Uterus (tissue), 4 donors: ENCODE measurements around the gene GNA14. TPM values are rescaled to one million over a fixed set of nuclear protein-coding genes. Genes with fewer than 3 reads are reported as not detected.
A peak's percentile ranks its signal among the peaks of the same experiment; 100 is the strongest.

Experiments
- DNase-seq, 2 donors: peaks; one replicate each; pipeline ENCODE4 v3.0.0-alpha.2; 2019 to 2020
- H3K27ac ChIP-seq, 2 donors: fragments of 200-600 bp; sonication (generic); 1 replicate in 1 of 2; 2 replicates in 1 of 2; pipeline ENCODE4 v1.5.1; 2016 to 2018
- H3K27me3 ChIP-seq, 2 donors: fragments of 200-600 bp; sonication (generic); one replicate each; pipeline ENCODE4 v1.5.1; 2018 to 2019; ENCODE audit warnings: control low read depth in 1 of 2
- H3K36me3 ChIP-seq, 2 donors: fragments of 200-600 bp; sonication (generic); one replicate each; pipeline ENCODE4 v1.5.1; 2019; ENCODE audit warnings: control low read depth in 1 of 2
- H3K4me1 ChIP-seq, 2 donors: fragments of 200-600 bp; sonication (generic); one replicate each; pipeline ENCODE4 v1.5.1; 2018 to 2019; ENCODE audit warnings: control low read depth in 1 of 2
- H3K4me3 ChIP-seq, 2 donors: fragments of 200-600 bp; sonication (generic); 1 replicate in 1 of 2; 2 replicates in 1 of 2; pipeline ENCODE4 v1.5.1; 2018 to 2019; ENCODE audit warnings: mild to moderate bottlenecking in 1 of 2
- H3K9me3 ChIP-seq, 2 donors: fragments of 200-600 bp; sonication (generic); one replicate each; pipeline ENCODE4 v1.5.1; 2019; ENCODE audit warnings: control low read depth in 1 of 2
- CTCF ChIP-seq, 4 experiments: fragments of 200-600 bp in 2 of 4; fragments of 450-650 bp in 2 of 4; sonication (generic) in 2 of 4; IDR thresholded peaks; one replicate each; pipeline ENCODE4 v1.5.1; 2016 to 2019; ENCODE audit warnings: antibody characterized with exemption in 4 of 4, mild to moderate bottlenecking in 2 of 4, moderate library complexity in 1 of 4
- POLR2A ChIP-seq, 2 donors: fragments of 450-650 bp; IDR thresholded peaks; one replicate each; pipeline ENCODE4 v1.6.1; 2016; ENCODE audit warnings: antibody characterized with exemption in 2 of 2, mild to moderate bottlenecking in 1 of 2, moderate library complexity in 1 of 2
- intact Hi-C: fragments of 100-400 bp; cut with DNase I; formaldehyde crosslinking; loops from one replicate; pipeline ENCODE4 v1.15.1; 2023; ENCODE audit warnings: low total_unique reads
- total RNA-seq, 4 donors: library from RNA; depleted of rRNA in 3 of 4; stranded (reverse); fragments of >200 nt in 3 of 4; gene quantifications; one replicate each; pipeline versions ENCODE4 v1.1.0 to v1.2.4, GENCODE V29; 2014 to 2023
- donor health status: DM: yes; HTN: yes; CAD: no.

The GNA14 gene
- total RNA-seq, 4 donors from 2014 or later: 11.3 to 23.6 (median 16.2) TPM

DNA sequence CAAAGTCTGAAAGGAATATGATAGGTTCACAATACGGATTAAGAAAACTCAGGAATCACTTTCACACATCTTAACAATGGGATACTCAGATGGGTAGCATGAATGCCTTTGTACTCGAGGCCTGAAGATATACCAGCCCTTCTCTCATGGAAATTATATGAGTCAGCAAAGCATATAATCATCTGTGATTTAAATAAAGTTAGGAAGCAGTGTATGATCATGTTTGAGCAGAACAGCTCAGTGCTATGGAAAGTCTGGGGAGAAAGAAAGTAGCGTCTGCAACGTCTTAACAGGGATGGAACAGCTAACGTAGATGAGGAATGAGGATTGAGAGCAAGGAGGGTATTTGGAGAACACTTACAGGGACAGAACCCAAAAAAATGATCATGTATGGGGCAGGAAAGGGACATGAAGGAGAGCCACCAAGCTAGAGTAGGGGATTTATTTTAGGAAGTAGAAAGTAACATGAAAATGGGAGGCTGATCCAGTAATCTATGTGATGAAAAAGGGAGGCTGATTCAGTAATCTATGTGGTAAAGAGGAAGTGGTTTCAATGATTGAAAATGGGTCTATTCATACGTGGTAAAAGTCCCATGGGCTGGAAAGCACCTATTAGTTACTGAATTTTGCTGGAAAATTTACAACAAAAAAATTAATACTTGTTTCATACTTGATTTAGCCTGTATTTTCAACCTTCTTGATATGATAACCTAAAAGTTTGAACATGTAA lies 85.9 kb downstream of the GNA14 start:
- TF ChIP-seq CTCF (IDR thresholded peaks at IDR 0.05) (no peak), POLR2A (IDR thresholded peaks at IDR 0.05) (no peak)
- intact Hi-C loops: no loop called here
- no peaks in the 10 kb centered on the region for H3K4me1 ChIP-seq

GRCh38 chr9:77561331-77562018 lies 86.6 kb downstream of the GNA14 start:
- no peaks in the 10 kb centered on the region for H3K9me3 ChIP-seq
- no peak for DNase-seq
- H3K27ac ChIP-seq: no peak overlapping the region
- TF ChIP-seq POLR2A (IDR thresholded peaks at IDR 0.05) (no peak), CTCF (IDR thresholded peaks at IDR 0.05) (no peak)
- no peaks in the 10 kb centered on the region for H3K4me1 ChIP-seq
- no peaks in the 10 kb centered on the region for H3K36me3 ChIP-seq
- H3K4me3 ChIP-seq: no peak overlapping the region
- intact Hi-C loops: no loop called here
- no peaks in the 10 kb centered on the region for H3K27me3 ChIP-seq

More for the DNA sequence above, 85.9 kb downstream of the GNA14 start:
- DNase-seq: no peak
- no peaks in the 10 kb centered on the region for H3K36me3 ChIP-seq
- H3K4me3 ChIP-seq: no peak overlapping the region
- H3K27me3 ChIP-seq: no peaks in the 10 kb centered on the region
- H3K9me3 ChIP-seq: no peaks in the 10 kb centered on the region
- no peak overlapping the region for H3K27ac ChIP-seq

- DNase-seq: no peak
- no peaks in the 10 kb centered on the region for H3K36me3 ChIP-seq
- intact Hi-C loops: no loop called here
- H3K9me3 ChIP-seq: no peaks in the 10 kb centered on the region
- no peaks in the 10 kb centered on the region for H3K4me1 ChIP-seq
- H3K27ac ChIP-seq: peak overlapping the region; percentile 28 to 45
- H3K27me3 ChIP-seq: no peaks in the 10 kb centered on the region
- no peak for TF ChIP-seq POLR2A (IDR thresholded peaks at IDR 0.05)
- no peak for TF ChIP-seq CTCF (IDR thresholded peaks at IDR 0.05)
- no peak overlapping the region for H3K4me3 ChIP-seq
These were observed 91.7 kb downstream of the GNA14 start for GRCh38 chr9:77556396-77556795.

- Histone ChIP-seq H3K4me3 (no peak overlapping the region), H3K27me3 (no peaks in the 10 kb centered on the region), H3K9me3 (no peaks in the 10 kb centered on the region), H3K27ac (peak overlapping the region; percentile 60 to 61), H3K4me1 (no peaks in the 10 kb centered on the region), H3K36me3 (no peaks in the 10 kb centered on the region)
- no peak for TF ChIP-seq CTCF (IDR thresholded peaks at IDR 0.05)
- TF ChIP-seq POLR2A (IDR thresholded peaks at IDR 0.05): no peak
- DNase-seq: no peak
- intact Hi-C loops: no loop called here
These were observed 93.5 kb downstream of the GNA14 start for GRCh38 chr9:77554586-77555105.

- H3K4me1 ChIP-seq: no peaks in the 10 kb centered on the region
- H3K27me3 ChIP-seq: no peaks in the 10 kb centered on the region
- no peak for DNase-seq
- H3K27ac ChIP-seq: peak overlapping the region; percentile 11 to 59
- H3K9me3 ChIP-seq: no peaks in the 10 kb centered on the region
- no peak for TF ChIP-seq CTCF (IDR thresholded peaks at IDR 0.05)
- no peak for TF ChIP-seq POLR2A (IDR thresholded peaks at IDR 0.05)
- H3K36me3 ChIP-seq: no peaks in the 10 kb centered on the region
- H3K4me3 ChIP-seq: no peak overlapping the region
- intact Hi-C loops: no loop called here
These were observed 100.9 kb downstream of the GNA14 start for GRCh38 chr9:77547106-77547730.
